Measurements from ENCODE around the gene PRMT2.
A peak's percentile ranks its signal among the peaks of the same experiment; 100 is the strongest.
"Not testable (repeated sequence)": the region's sequence is repeated elsewhere in the genome, so short reads cannot be mapped to it uniquely, and the experiment has no call there.

Gene PRMT2

GRCh38 chr21:46668904-46669303 lies 33.4 kb downstream of the PRMT2 start:
- not testable (repeated sequence) for DNase-seq (ENCODE audit: low read depth)

GRCh38 chr21:46674430-46675007 lies 39.0 kb downstream of the PRMT2 start:
- DNase-seq (ENCODE audit: low read depth): no peak

- no peak for DNase-seq (ENCODE audit: low read depth)
Measured at GRCh38 chr21:46675595-46676280, 40.3 kb downstream of the PRMT2 start.

GRCh38 chr21:46676542-46676941 lies 41.1 kb downstream of the PRMT2 start:
- not testable (repeated sequence) for DNase-seq (ENCODE audit: low read depth)

- DNase-seq (ENCODE audit: low read depth): peak; percentile 46
Measured at GRCh38 chr21:46681593-46681992, 46.1 kb downstream of the PRMT2 start.

GRCh38 chr21:46698652-46699051 lies 63.2 kb downstream of the PRMT2 start:
- not testable (repeated sequence) for DNase-seq (ENCODE audit: low read depth)

GRCh38 chr21:46699104-46699503 lies 63.6 kb downstream of the PRMT2 start:
- not testable (repeated sequence) for DNase-seq (ENCODE audit: low read depth)
